Spleen (tissue), 11 donors: ENCODE data around the gene CXCL3. TPM values are rescaled to one million over a fixed set of nuclear protein-coding genes. Genes with fewer than 3 reads are reported as not detected.

Source experiments
- DNase-seq: peaks from one replicate; pipeline ENCODE4 v3.0.0-alpha.2; 2020
- H3K27ac ChIP-seq, 8 donors: fragments of 200-600 bp; sonication (generic) in 7 of 8; 1 replicate in 4 of 8; 2 replicates in 4 of 8; pipeline versions ENCODE4 v1.5.0 to v1.8.0; 2016 to 2021; ENCODE audit warnings: inconsistent platforms in 4 of 8, mild to moderate bottlenecking in 4 of 8, moderate library complexity in 1 of 8
- H3K27me3 ChIP-seq, 7 donors: fragments of 200-600 bp; sonication (generic) in 6 of 7; replicated peaks in 1 of 7; 1 replicate in 4 of 7; 2 replicates in 3 of 7; pipeline versions ENCODE4 v1.5.0 to v1.8.0; 2016 to 2021; ENCODE audit warnings: inconsistent platforms in 3 of 7, mild to moderate bottlenecking in 1 of 7
- H3K36me3 ChIP-seq, 6 donors: fragments of 200-600 bp; sonication (generic) in 5 of 6; 1 replicate in 4 of 6; 2 replicates in 2 of 6; pipeline versions ENCODE4 v1.5.0 to v1.8.0; 2016 to 2021; ENCODE audit warnings: inconsistent platforms in 2 of 6
- H3K4me1 ChIP-seq, 6 donors: fragments of 200-600 bp; sonication (generic) in 5 of 6; 1 replicate in 3 of 6; 2 replicates in 3 of 6; pipeline versions ENCODE4 v1.5.0 to v1.8.0; 2016 to 2021; ENCODE audit warnings: inconsistent platforms in 3 of 6
- H3K4me3 ChIP-seq, 8 donors: fragments of 200-600 bp; sonication (generic) in 7 of 8; 1 replicate in 4 of 8; 2 replicates in 4 of 8; pipeline versions ENCODE4 v1.5.0 to v1.8.0; 2016 to 2021; ENCODE audit warnings: inconsistent platforms in 4 of 8, mild to moderate bottlenecking in 4 of 8, moderate library complexity in 2 of 8
- H3K9me3 ChIP-seq, 8 donors: fragments of 200-600 bp; sonication (generic) in 7 of 8; 1 replicate in 4 of 8; 2 replicates in 4 of 8; pipeline versions ENCODE4 v1.5.0 to v1.8.0; 2016 to 2021; ENCODE audit warnings: inconsistent platforms in 4 of 8
- POLR2A ChIP-seq, 3 donors: fragments of 450-650 bp; IDR thresholded peaks; one replicate each; pipeline ENCODE4 v1.5.1; 2017; ENCODE audit warnings: antibody characterized with exemption in 3 of 3, mild to moderate bottlenecking in 1 of 3
- POLR2AphosphoS5 ChIP-seq, 3 donors: sonication (generic); formaldehyde crosslinking; IDR thresholded peaks; one replicate each; pipeline ENCODE4 v1.5.1; 2017; ENCODE audit warnings: antibody characterized with exemption in 3 of 3
- WGBS, 5 donors: extraction: QIAGEN DNeasy Blood & Tissue Kit in 3 of 5; methylation state at CpG; one replicate each; pipeline versions ENCODE4 v1.1.5 to v1.1.7; 2013 to 2018; 5-methylcytosine and 5-hydroxymethylcytosine counted together
- intact Hi-C: fragments of 100-400 bp; cut with DNase I; formaldehyde crosslinking; loops from one replicate; pipeline ENCODE4 v1.15.0; 2023; ENCODE audit warnings: low total_unique reads
- polyA plus RNA-seq, 3 donors: library from polyadenylated mRNA; stranded (reverse); fragments of 200-250 nt; gene quantifications; one replicate each; pipeline ENCODE4 v1.2.1, GENCODE V29; 2013
- total RNA-seq, 7 donors: library from RNA; depleted of rRNA in 3 of 7; stranded (reverse); fragments of >200 nt in 3 of 7; fragmentation: NEBNext Ultra II Directional in 4 of 7; extraction: Animal tissue kit (Norgen Biotek cat#: 25700) in 4 of 7; gene quantifications; one replicate each; pipeline versions ENCODE4 v1.1.0 to v1.2.1, GENCODE V29; 2016 to 2021
- TF ChIP-seq, protein P1 (sequence below), 11 experiments: fragments of 200-600 bp in 7 of 11; fragments of 450-650 bp in 4 of 11; sonication (generic) in 4 of 11; IDR thresholded peaks in 8 of 11; conservative IDR thresholded peaks in 3 of 11; 1 replicate in 7 of 11; 2 replicates in 4 of 11; pipeline versions ENCODE4 v1.4.0 to v1.8.0; 2016 to 2021; ENCODE audit warnings: antibody characterized with exemption in 11 of 11, inconsistent platforms in 4 of 11, mild to moderate bottlenecking in 1 of 11
- donor health status: healthy with polysubstance abuse.
- donor health status: DM: no; HTN: no; CAD: no; lungs with moderate emphysema.
- donor health status: DM: no; HTN: no; CAD: no.
- donor health status: Bipolar disorder and iron deficiency.
- donor health status: healthy.
- donor health status: DM: no; HTN: no; CAD: no.
- donor health status: DM: yes; HTN: yes; CAD: no.

Gene CXCL3
- total and polyA plus RNA-seq, 10 donors: 0.52 to 4.0 (median 2.5) TPM

DNA sequence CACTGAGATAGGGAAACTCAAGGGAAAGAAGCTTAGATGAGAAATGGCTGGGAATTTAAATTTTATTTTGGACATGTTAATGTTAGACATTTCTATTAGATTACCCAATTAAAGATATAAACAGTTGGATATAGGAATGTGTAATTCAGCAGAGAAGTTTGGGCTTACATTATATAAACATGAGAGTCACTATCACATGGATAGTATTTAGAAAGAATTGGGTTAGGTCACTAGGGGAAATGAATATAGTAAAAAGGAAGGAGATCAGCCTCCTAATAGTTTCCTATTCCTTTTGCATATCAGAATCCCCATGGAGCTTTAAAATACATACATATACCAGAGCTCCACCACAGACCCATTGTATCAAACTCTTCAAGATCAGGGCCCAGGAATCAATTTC, 20.4 kb downstream of the CXCL3 start:
- Histone ChIP-seq H3K27me3 (no peaks in the 10 kb centered on the region), H3K4me1 (peaks cover 0 to 7% (median 0%) of the 10 kb centered on the region in 6 donors), H3K36me3 (no peaks in the 10 kb centered on the region), H3K4me3 (no peak overlapping the region), H3K27ac (peak overlapping the region in 1 of 8 donors; percentile 18), H3K9me3 (no peaks in the 10 kb centered on the region)
- TF ChIP-seq POLR2A (IDR thresholded peaks at IDR 0.05): no peak
- TF ChIP-seq, protein P1, sequence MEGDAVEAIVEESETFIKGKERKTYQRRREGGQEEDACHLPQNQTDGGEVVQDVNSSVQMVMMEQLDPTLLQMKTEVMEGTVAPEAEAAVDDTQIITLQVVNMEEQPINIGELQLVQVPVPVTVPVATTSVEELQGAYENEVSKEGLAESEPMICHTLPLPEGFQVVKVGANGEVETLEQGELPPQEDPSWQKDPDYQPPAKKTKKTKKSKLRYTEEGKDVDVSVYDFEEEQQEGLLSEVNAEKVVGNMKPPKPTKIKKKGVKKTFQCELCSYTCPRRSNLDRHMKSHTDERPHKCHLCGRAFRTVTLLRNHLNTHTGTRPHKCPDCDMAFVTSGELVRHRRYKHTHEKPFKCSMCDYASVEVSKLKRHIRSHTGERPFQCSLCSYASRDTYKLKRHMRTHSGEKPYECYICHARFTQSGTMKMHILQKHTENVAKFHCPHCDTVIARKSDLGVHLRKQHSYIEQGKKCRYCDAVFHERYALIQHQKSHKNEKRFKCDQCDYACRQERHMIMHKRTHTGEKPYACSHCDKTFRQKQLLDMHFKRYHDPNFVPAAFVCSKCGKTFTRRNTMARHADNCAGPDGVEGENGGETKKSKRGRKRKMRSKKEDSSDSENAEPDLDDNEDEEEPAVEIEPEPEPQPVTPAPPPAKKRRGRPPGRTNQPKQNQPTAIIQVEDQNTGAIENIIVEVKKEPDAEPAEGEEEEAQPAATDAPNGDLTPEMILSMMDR (IDR thresholded peaks at IDR 0.05 in 8 of 11, conservative IDR thresholded peaks at IDR 0.05 in 3 of 11): no peak
- TF ChIP-seq POLR2AphosphoS5 (IDR thresholded peaks at IDR 0.05): no peak
- DNase-seq: no peak
- intact Hi-C loops: no loop called here

DNA sequence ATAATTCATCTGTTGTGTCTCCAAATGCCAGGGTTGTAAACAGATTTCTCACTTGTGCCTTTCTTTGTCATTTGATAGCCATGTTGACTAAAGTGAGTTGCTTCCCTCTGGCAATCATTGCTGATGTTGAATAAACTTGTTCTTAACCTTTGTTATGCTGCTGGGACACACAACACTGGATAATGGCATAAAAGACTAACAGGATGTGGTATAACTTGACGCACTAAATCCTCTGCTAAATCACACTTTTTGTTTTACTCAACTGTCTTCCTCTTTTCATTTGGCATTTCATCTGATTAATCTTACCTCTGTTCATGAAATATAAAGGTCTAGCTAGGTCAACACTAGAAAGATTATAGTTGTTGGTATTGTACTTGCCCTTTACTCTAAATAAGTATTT, 22.4 kb downstream of the CXCL3 start:
- WGBS, 5 donors: 19 to 35% (median 28%) methylated on average over 1 of the region's 1 CpG
- H3K4me1 ChIP-seq: peaks cover 0 to 7% (median 0%) of the 10 kb centered on the region in 6 donors
- DNase-seq: no peak
- intact Hi-C loops: no loop called here
- H3K4me3 ChIP-seq: no peak overlapping the region
- no peaks in the 10 kb centered on the region for H3K9me3 ChIP-seq
- no peak overlapping the region for H3K27ac ChIP-seq
- H3K27me3 ChIP-seq: no peaks in the 10 kb centered on the region
- H3K36me3 ChIP-seq: no peaks in the 10 kb centered on the region
- TF ChIP-seq, protein P1 (IDR thresholded peaks at IDR 0.05 in 8 of 11, conservative IDR thresholded peaks at IDR 0.05 in 3 of 11): no peak
- TF ChIP-seq POLR2A (IDR thresholded peaks at IDR 0.05) (no peak), POLR2AphosphoS5 (IDR thresholded peaks at IDR 0.05) (no peak)

DNA sequence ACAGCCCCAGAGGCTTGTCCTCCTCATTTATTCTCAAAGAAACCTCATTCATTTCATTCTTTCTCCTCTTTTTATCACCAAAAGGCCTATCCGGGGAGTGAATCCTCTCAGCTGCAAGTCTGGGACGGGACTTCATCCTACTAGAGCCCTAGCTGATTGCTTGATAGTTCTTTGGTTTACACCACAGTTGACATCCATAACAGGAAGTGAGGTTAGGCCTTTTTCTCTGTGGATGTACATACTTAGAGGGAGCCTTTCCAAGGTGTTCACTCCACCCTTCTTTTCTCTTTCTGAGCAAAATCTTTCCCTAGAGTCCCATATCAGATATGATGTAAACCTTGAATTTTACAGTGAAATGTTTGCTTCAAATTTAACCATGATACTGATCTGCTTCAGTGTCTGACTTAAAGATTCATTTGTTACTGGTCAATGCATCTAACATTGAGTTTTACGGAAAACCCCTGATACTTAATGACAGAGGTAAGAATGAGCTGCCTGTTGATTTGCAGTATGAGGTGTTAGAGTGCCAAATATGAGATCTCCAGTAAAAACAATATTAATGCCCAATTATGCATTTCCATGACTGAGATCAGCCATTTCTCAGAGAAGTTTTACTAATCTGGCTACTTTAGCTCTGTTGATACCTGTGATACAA, 23.2 kb downstream of the CXCL3 start:
- Histone ChIP-seq H3K4me3 (no peak overlapping the region), H3K4me1 (peaks cover 0 to 7% (median 0%) of the 10 kb centered on the region in 6 donors), H3K36me3 (no peaks in the 10 kb centered on the region), H3K27me3 (no peaks in the 10 kb centered on the region), H3K27ac (no peak overlapping the region), H3K9me3 (no peaks in the 10 kb centered on the region)
- intact Hi-C loops: no loop called here
- no peak for TF ChIP-seq POLR2A (IDR thresholded peaks at IDR 0.05)
- TF ChIP-seq, protein P1 (IDR thresholded peaks at IDR 0.05 in 8 of 11, conservative IDR thresholded peaks at IDR 0.05 in 3 of 11): no peak
- TF ChIP-seq POLR2AphosphoS5 (IDR thresholded peaks at IDR 0.05): no peak
- WGBS, 5 donors: 80 to 89% (median 87%) methylated on average over 3 of the region's 3 CpGs
- DNase-seq: no peak

DNA sequence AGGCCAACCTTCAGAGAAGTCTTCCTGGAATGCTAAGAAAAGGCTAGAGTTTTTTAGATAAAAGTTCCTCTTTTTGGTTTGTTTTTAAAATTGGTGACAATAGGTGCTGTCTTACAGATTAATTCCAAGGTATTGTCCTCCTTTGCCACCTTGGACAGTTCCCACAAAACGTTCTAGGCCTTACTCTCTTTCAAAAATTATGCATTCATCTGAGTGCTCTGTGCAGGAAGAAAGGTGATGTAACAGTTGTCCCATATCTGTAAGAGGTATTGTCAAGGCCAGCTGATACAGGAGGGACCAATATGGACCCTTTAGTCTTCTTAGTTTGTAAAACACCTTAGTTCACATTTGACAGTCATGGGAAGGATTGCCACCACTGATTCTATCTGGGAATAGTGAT, 24.2 kb downstream of the CXCL3 start:
- Histone ChIP-seq H3K4me1 (peaks cover 0 to 7% (median 0%) of the 10 kb centered on the region in 6 donors), H3K4me3 (no peak overlapping the region), H3K27ac (no peak overlapping the region), H3K36me3 (no peaks in the 10 kb centered on the region), H3K27me3 (no peaks in the 10 kb centered on the region), H3K9me3 (no peaks in the 10 kb centered on the region)
- WGBS, 5 donors: 12 to 31% (median 21%) methylated on average over 1 of the region's 1 CpG
- intact Hi-C loops: no loop called here
- TF ChIP-seq POLR2A (IDR thresholded peaks at IDR 0.05) (no peak), POLR2AphosphoS5 (IDR thresholded peaks at IDR 0.05) (no peak)
- TF ChIP-seq, protein P1 (IDR thresholded peaks at IDR 0.05 in 8 of 11, conservative IDR thresholded peaks at IDR 0.05 in 3 of 11): no peak
- no peak for DNase-seq
